Measurements from ENCODE around the gene YWHAE.
"Not testable (repeated sequence)": the region's sequence is repeated elsewhere in the genome, so short reads cannot be mapped to it uniquely, and the experiment has no call there.

Gene YWHAE

GRCh38 chr17:1412185-1413110, 12.4 kb upstream of the YWHAE start:
- DNase-seq, result no peak

GRCh38 chr17:1402262-1402586, 2.2 kb upstream of the YWHAE start:
- DNase-seq, result no peak

- DNase-seq, result no peak
Measured at GRCh38 chr17:1398931-1399678, 917 bp downstream of the YWHAE start.

GRCh38 chr17:1398028-1398427, 2.0 kb downstream of the YWHAE start:
- no peak for DNase-seq

- DNase-seq, result not testable (repeated sequence)
Measured at GRCh38 chr17:1395876-1396665, 4.0 kb downstream of the YWHAE start.

GRCh38 chr17:1391577-1391976, 8.4 kb downstream of the YWHAE start:
- no peak for DNase-seq

- no peak for DNase-seq
Measured at GRCh38 chr17:1390432-1391367, 9.3 kb downstream of the YWHAE start.

- DNase-seq, result not testable (repeated sequence)
Measured at GRCh38 chr17:1387490-1388227, 12.4 kb downstream of the YWHAE start.

GRCh38 chr17:1386675-1387190, 13.3 kb downstream of the YWHAE start:
- DNase-seq, result not testable (repeated sequence)

- DNase-seq, result no peak
Measured at GRCh38 chr17:1386265-1386664, 13.8 kb downstream of the YWHAE start.

- DNase-seq, result no peak
Measured at GRCh38 chr17:1385861-1386260, 14.2 kb downstream of the YWHAE start.

- no peak for DNase-seq
Measured at GRCh38 chr17:1384905-1385435, 15.1 kb downstream of the YWHAE start.

- DNase-seq, result no peak
Measured at GRCh38 chr17:1379930-1380313, 20.1 kb downstream of the YWHAE start.

GRCh38 chr17:1379208-1379929, 20.7 kb downstream of the YWHAE start:
- DNase-seq, result no peak

- DNase-seq, result not testable (repeated sequence)
Measured at GRCh38 chr17:1378476-1378860, 21.6 kb downstream of the YWHAE start.

- DNase-seq, result no peak
Measured at GRCh38 chr17:1377334-1377733, 22.7 kb downstream of the YWHAE start.

GRCh38 chr17:1376061-1376460, 24.0 kb downstream of the YWHAE start:
- no peak for DNase-seq

- DNase-seq, result no peak
Measured at GRCh38 chr17:1375615-1376014, 24.4 kb downstream of the YWHAE start.

GRCh38 chr17:1374431-1375177, 25.4 kb downstream of the YWHAE start:
- DNase-seq, result no peak
